ENCODE data around the gene API5.

API5 gene

DNA sequence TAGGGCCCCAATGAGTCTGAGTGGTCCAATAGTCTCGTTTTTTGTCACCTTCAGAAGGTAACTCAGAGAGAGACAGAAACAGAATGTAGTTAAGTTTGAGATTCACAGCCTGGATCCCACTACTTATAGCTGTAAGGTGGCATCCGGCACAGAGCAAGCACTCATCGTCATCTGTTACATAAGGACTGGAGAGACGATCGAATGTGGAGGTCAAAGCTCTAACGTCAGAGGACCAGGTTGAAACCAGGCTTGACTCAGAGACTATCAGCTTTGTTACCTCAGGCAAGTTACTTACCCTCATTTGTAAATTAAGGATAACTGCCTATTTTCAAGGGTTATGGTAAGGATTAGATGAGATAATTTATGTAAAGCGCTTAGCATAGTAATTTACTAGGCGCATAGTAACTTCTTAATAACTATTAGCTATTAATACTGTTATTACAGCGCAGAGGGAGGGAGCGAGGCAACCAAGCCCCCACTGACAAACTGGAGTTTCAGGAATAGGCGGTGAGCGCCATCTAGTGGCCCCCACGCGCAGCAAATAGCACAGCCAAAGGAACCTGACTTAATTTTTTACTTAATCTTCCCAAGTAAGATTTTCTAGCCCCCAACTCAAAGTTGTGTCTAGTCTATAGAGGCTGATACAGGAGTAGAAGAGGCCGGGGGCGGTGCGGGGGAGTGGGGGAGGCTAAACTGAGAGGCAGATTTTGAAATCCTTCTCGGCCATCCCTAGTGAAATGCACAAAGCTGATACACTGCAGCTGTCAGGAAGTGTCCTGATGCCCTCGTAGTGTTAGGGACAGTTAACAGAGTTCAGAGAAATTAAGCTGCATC lies 29.0 kb upstream of the API5 start:
- no peak overlapping the region for H3K27ac ChIP-seq
- TF ChIP-seq, protein P1, sequence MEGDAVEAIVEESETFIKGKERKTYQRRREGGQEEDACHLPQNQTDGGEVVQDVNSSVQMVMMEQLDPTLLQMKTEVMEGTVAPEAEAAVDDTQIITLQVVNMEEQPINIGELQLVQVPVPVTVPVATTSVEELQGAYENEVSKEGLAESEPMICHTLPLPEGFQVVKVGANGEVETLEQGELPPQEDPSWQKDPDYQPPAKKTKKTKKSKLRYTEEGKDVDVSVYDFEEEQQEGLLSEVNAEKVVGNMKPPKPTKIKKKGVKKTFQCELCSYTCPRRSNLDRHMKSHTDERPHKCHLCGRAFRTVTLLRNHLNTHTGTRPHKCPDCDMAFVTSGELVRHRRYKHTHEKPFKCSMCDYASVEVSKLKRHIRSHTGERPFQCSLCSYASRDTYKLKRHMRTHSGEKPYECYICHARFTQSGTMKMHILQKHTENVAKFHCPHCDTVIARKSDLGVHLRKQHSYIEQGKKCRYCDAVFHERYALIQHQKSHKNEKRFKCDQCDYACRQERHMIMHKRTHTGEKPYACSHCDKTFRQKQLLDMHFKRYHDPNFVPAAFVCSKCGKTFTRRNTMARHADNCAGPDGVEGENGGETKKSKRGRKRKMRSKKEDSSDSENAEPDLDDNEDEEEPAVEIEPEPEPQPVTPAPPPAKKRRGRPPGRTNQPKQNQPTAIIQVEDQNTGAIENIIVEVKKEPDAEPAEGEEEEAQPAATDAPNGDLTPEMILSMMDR (conservative IDR thresholded peaks at IDR 0.05), result peak; percentile 96

GRCh38 chr11:43285826-43286225 lies 26.0 kb upstream of the API5 start:
- H3K27ac ChIP-seq, result no peak overlapping the region
- TF ChIP-seq, protein P1 (conservative IDR thresholded peaks at IDR 0.05), result no peak

DNA sequence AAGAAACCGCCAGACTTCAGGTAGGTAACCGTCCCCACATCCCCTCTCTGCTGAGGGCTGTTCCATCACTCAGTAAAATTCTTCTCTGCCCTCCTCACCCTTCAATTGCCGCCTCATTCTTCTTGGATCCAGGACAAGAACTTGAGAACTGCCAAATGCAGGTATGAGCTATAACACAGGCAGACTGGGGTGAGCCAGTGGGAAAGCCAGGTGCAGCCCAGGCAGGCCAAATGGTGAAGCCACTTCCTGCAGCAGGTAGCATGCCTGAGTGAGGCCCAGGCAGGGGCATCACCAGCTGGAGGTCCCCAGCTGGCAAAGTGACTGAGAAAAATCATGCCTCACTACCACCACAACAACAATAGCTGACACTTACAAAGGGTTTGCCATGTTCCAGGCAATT lies 22.4 kb upstream of the API5 start:
- TF ChIP-seq, protein P1 (conservative IDR thresholded peaks at IDR 0.05), result no peak
- H3K27ac ChIP-seq, result no peak overlapping the region

DNA sequence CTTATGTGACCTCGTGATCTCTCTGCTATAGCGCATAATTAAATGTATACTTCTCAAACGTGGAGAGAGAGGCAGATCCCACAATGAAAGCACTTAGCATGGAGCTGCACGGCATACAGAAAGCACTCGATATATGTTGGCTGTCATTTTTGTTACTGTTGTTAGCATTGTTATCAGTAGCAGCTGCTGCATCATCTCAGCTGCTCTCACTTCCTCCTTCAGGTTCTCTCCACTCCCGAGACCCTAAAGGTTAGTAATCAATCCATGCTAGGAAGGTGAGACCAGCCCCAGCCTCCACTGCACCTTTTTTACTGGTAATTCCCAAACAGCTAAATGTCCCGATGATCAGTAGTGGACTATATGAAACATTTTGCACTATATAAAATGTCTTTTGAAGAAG lies 13.4 kb upstream of the API5 start:
- no peak overlapping the region for H3K27ac ChIP-seq
- TF ChIP-seq, protein P1 (conservative IDR thresholded peaks at IDR 0.05), result no peak

- TF ChIP-seq, protein P1 (conservative IDR thresholded peaks at IDR 0.05), result no peak
- H3K27ac ChIP-seq, result no peak overlapping the region
These were observed 4.2 kb downstream of the API5 start for GRCh38 chr11:43315966-43316365.

DNA sequence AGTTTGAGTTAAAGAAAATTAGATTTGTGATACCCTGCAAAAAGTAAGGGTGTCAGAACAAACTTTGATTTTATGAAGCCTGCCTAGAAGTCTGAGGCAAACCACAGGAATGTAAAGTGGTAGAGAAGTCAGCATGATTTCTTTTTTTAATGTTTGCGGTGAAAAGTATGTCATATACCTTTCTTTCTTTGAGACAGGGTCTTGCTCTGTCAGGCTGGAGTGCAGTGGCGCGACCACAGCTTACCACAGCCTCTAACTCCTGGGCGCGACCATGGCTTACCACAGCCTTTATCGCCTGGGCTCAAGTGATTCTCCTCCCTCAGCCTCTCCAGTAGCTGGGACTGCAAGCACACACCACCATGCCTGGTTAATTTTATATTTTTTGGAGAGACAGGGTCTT lies 4.7 kb downstream of the API5 start:
- TF ChIP-seq, protein P1 (conservative IDR thresholded peaks at IDR 0.05), result no peak

DNA sequence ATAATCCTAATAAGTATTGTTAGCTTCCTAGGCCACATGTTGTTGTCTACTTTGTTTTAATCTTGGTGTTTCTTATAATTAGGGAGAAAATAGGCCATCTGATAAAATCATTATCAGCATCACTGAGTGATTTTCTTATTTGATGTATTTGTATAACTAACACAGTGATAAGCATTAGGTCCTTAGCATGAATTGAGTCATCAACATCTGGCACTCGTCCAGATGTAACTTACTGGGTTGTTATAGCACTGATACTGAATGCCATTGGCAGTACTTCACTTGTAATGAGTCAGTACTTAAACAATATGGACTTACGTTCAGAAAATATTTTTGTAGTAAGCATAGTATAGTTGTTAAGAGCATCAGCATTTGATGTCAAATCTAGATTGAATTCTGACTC lies 16.2 kb downstream of the API5 start:
- TF ChIP-seq, protein P1 (conservative IDR thresholded peaks at IDR 0.05), result no peak
- no peak overlapping the region for H3K27ac ChIP-seq

More for the DNA sequence above, 4.7 kb downstream of the API5 start:
- H3K27ac ChIP-seq, result no peak overlapping the region

Data from VCaP (cell line).